D721Med (cell line): ENCODE data around the gene TFDP2.
"Not testable (repeated sequence)": the region's sequence is repeated elsewhere in the genome, so short reads cannot be mapped to it uniquely, and the experiment has no call there.

Experiments
- DNase-seq: peaks from one replicate; pipeline ENCODE4 v3.0.0; 2011; ENCODE audit warnings: low spot score; ENCODE audit not compliant: insufficient read length
- FAIRE-seq: peaks from 2 replicates; lab custom pipeline; 2011; peaks lifted over from hg19 to GRCh38; lab: Jason Lieb, UNC
- CTCF ChIP-seq: IDR thresholded peaks from 2 replicates; pipeline ENCODE4 v1.5.1; 2012; ENCODE audit warnings: mild to moderate bottlenecking, control low read depth; ENCODE audit not compliant: insufficient read depth; ENCODE audit errors: missing control alignments

TFDP2 gene

GRCh38 chr3:142021127-142021526 lies 128.2 kb downstream of the TFDP2 start:
- DNase-seq (no peak), FAIRE-seq (no peak)
- TF ChIP-seq CTCF, result no peak

GRCh38 chr3:142019794-142020320 lies 129.5 kb downstream of the TFDP2 start:
- no peak for FAIRE-seq
- DNase-seq, result no peak
- TF ChIP-seq CTCF, result no peak

- no peak for TF ChIP-seq CTCF
- DNase-seq (no peak), FAIRE-seq (no peak)
These were observed 135.4 kb downstream of the TFDP2 start for GRCh38 chr3:142013993-142014392.

- FAIRE-seq (no peak), DNase-seq (no peak)
- TF ChIP-seq CTCF, result no peak
These were observed 135.9 kb downstream of the TFDP2 start for GRCh38 chr3:142013326-142013980.

- no peak for FAIRE-seq
- no peak for DNase-seq
- TF ChIP-seq CTCF, result no peak
These were observed 140.3 kb downstream of the TFDP2 start for GRCh38 chr3:142009029-142009428.

- FAIRE-seq (no peak), DNase-seq (no peak)
- no peak for TF ChIP-seq CTCF
These were observed 141.5 kb downstream of the TFDP2 start for GRCh38 chr3:142007710-142008399.

GRCh38 chr3:142004957-142005356 lies 144.4 kb downstream of the TFDP2 start:
- FAIRE-seq, DNase-seq: not testable (repeated sequence)
